DMS114 treated with DMSO at 0.1 percent for 48 hours (cell line): ENCODE data around the gene HBA1.
"Not testable (repeated sequence)": the region's sequence is repeated elsewhere in the genome, so short reads cannot be mapped to it uniquely, and the experiment has no call there.

Source experiments
- DNase-seq: peaks from one replicate; lab custom pipeline; 2025; ENCODE audit not compliant: unreplicated experiment; lab: John Stamatoyannopoulos, UW

The HBA1 gene

GRCh38 chr16:159136-159849 is 17.2 kb upstream of the HBA1 start:
- DNase-seq = no peak

GRCh38 chr16:160242-160641 is 16.2 kb upstream of the HBA1 start:
- DNase-seq = not testable (repeated sequence)

DNA sequence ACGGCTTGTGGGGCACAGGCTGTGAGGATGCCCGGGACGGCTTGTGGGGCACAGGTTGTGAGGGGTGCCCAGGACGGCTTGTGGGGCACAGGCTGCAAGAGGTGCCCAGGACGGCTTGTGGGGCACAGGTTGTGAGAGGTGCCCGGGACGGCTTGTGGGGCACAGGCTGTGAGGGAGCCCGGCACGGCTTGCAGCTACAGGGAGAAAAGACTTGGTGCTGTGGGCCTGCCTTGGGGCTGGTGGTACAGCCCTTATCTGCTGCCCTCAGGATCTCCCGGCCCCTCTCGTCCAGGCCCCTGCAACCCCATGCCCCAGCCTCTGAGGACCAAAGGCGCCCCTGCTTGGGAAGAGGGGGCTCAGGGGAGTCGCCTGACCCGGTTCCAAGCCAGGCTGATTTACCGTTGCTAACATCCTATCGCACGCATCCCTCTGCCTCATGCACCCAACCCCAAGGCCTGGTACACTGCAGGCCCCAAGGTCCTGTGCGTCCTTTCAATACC is 15.7 kb upstream of the HBA1 start:
- no peak for DNase-seq

- DNase-seq = no peak
Measured at GRCh38 chr16:162271-162991, 14.0 kb upstream of the HBA1 start.

DNA sequence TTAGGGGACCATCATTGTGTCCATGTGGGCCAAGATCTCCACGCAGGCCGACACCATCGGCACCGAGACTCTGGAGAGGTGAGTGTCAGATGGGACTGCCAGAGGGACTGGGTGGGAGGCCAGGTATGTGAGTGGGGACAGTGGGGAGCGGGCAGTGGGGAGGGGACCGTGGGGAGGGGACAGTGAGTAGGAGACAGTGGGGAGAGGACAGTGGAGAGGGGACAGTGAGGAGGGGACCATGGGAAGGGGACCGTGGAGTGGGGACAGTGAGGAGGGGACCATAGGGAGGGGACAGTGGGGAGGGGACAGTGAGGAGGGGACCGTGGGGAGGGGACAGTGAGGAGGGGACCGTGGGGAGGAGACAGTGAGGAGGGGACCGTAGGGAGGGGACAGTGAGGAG is 13.3 kb upstream of the HBA1 start:
- not testable (repeated sequence) for DNase-seq

GRCh38 chr16:163696-164095 is 12.8 kb upstream of the HBA1 start:
- not testable (repeated sequence) for DNase-seq

DNA sequence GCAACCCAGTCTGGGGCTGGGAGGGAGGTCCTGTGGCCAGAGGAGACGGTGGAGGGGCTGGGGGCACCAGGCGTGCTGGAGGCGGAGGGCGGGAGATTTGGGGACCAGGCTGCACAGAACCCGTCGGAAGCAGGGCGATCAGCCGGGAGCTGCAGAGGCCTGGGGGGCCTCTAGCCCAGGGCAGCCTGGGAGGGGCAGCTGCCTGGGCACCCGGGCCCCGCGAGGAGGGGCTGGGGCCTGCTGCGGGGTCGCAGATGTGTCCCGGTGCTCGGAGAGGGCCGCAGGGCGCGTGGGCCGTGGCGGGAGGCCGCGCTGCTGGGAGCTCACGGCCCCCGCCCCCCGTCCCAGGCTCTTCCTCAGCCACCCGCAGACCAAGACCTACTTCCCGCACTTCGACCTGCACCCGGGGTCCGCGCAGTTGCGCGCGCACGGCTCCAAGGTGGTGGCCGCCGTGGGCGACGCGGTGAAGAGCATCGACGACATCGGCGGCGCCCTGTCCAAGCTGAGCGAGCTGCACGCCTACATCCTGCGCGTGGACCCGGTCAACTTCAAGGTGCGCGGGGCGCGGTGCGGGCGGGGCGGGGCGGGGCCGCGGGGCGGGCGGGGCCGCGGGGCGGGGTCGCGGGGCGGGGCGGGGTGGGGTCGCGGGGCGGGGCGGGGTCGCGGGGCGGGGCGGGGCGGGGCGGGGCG is 12.2 kb upstream of the HBA1 start:
- DNase-seq = not testable (repeated sequence)

DNA sequence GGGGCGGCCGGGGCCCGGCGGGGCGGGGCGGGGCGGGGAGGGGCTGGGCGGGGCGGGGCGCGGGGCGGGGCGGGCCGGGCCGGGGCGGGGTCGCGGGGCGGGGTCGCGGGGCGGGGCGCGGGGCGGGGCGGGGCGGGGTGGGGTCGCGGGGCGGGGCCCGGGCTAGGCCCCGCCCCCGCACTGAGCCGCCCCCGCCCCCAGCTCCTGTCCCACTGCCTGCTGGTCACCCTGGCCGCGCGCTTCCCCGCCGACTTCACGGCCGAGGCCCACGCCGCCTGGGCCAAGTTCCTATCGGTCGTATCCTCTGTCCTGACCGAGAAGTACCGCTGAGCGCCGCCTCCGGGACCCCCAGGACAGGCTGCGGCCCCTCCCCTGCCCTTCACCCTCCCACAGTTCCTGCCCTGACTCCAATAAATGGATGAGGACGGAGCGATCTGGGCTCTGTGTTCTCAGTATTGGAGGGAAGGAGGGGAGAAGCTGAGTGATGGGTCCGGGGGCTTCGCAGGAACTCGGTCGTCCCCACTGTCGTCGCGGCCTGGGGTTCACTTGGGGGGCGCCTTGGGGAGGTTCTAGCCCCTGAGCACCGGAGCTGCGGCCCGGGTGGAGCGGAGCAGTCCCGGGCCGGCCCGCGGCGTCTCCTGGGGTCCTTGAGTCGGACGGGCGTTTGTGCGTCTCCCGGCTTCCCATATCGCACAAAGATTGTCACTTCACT is 11.5 kb upstream of the HBA1 start:
- no peak for DNase-seq

- no peak for DNase-seq
Measured at GRCh38 chr16:165539-166374, 10.7 kb upstream of the HBA1 start, which contains the start of gene HBM. Gene HBM (plus strand): TSS chr16:165978. CDS start chr16:165998, 20 bp downstream.

- DNase-seq = no peak
Measured at GRCh38 chr16:166375-167121, 9.9 kb upstream of the HBA1 start.

DNA sequence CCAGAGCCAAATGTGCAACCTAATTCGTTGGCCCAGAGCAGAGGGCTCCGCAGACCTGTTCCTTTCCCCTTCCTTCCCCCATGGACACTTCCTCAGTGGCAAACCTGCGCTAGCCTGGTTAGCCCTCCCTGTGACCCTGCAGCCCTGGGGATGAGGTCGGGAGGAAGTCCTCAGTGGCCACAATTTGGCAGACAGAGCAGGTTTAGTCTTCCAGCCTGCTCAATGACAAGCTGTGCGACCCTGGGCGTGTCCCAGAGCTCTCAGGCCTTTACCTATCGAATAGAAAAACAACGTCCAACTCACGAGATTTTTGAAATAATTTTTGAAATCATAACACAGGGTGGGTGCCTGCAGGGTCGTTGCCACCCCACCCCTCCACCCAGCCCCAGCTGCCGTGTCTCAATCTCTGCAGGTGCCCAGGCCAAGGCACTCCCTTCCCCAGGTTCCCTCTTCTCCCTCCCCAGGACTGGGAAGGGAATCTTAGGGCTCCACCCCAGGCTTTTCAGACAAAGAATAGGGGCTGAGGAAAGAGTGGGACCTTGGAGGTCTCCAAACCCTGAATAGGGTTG is 9.3 kb upstream of the HBA1 start:
- no peak for DNase-seq

GRCh38 chr16:168424-168823 is 8.1 kb upstream of the HBA1 start:
- no peak for DNase-seq

GRCh38 chr16:169014-169413 is 7.5 kb upstream of the HBA1 start:
- no peak for DNase-seq

- not testable (repeated sequence) for DNase-seq
Measured at GRCh38 chr16:170088-170507, 6.4 kb upstream of the HBA1 start.

- no peak for DNase-seq
Measured at GRCh38 chr16:170788-171187, 5.7 kb upstream of the HBA1 start.

- not testable (repeated sequence) for DNase-seq
Measured at GRCh38 chr16:172374-172941, 4.0 kb upstream of the HBA1 start, which contains the start of gene HBA2. Gene HBA2 (plus strand): TSS chr16:172876. CDS start chr16:172913, 37 bp downstream.

DNA sequence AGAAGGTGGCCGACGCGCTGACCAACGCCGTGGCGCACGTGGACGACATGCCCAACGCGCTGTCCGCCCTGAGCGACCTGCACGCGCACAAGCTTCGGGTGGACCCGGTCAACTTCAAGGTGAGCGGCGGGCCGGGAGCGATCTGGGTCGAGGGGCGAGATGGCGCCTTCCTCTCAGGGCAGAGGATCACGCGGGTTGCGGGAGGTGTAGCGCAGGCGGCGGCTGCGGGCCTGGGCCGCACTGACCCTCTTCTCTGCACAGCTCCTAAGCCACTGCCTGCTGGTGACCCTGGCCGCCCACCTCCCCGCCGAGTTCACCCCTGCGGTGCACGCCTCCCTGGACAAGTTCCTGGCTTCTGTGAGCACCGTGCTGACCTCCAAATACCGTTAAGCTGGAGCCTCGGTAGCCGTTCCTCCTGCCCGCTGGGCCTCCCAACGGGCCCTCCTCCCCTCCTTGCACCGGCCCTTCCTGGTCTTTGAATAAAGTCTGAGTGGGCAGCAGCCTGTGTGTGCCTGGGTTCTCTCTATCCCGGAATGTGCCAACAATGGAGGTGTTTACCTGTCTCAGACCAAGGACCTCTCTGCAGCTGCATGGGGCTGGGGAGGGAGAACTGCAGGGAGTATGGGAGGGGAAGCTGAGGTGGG is 3.1 kb upstream of the HBA1 start:
- DNase-seq = not testable (repeated sequence)
